HG02970 (cell line): ENCODE results near the gene C19orf38.
"Not testable (repeated sequence)": the region's sequence is repeated elsewhere in the genome, so short reads cannot be mapped to it uniquely, and the experiment has no call there.

Experiments
- ATAC-seq: cut with Tn5 transposase; IDR thresholded peaks from one replicate; pipeline ENCODE4 v1.9.1; 2021; ENCODE audit warnings: mild to moderate bottlenecking, moderate library complexity, moderate number of reproducible peaks; ENCODE audit not compliant: unreplicated experiment, low FRiP score

The C19orf38 gene

DNA sequence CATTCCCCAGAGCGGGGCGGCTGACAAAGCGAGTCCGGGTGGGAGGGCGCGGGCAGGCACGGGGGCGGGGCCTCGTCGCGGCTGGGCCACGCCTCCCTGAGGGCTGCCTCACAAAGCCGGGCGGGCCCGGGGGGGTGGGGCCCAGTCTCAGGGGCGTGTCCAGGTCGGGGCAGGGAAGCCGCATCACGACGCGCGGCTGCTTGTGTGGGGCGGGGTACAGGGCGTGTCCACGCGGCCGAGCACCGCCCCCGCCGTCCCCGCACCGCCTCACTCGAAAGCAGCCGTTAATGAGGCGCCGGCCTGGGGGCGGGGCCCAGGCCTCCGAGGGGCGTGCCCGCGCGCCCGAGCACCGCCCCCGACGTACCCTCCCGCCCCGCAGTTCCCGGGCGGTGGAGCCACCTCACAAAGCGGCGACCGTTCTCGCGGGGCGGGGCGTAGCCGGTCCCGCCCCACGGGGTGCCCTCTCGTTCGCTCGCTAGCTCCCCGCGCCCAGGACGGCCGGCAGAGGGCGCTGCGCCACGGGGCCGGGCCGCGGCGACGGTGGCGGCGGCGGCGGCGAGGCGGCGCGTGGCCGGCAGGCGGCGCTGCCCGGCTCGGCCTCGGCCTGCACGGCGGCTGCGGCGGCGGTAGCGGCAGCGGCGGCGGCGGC, 22.9 kb downstream of the C19orf38 start, which contains the start of gene CARM1:
Gene CARM1, plus strand, starts transcription at position 599 of the 649 bp plus-strand sequence. CDS start 150 bp downstream, outside the sequence.
- ATAC-seq, result peak; percentile 88

DNA sequence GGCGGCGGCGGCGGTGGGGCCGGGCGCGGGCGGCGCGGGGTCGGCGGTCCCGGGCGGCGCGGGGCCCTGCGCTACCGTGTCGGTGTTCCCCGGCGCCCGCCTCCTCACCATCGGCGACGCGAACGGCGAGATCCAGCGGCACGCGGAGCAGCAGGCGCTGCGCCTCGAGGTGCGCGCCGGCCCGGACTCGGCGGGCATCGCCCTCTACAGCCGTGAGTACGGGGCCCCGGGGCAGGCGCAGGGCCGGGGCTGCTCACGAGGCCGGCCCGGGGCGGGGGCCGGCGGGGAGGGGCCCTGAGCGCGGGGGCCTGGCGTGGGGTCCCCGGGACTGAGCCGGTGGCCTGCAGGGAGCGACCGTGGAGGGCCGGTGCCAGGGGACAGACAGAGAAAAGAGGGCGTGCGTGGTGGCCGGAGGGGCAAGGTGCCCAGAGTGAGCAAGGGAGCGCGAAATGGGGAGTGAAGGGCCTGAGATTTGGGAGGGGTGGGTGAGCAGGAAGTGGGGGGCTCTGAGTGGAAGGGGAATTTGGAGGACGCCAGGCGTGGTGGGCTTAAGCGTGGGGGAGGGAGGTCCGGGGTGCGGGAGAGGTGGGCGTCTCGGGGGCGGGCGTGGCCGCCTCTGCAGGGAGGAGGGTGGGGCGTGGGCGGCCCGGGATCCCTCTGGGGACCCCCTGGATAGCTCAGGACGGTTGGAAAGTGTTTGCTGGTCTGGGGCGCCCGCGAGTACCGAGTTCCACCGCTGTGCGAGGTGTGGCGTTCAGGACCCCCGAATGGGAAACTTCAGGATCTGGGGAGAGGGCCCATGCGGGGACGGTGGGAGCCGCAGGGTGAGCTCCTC, 23.7 kb downstream of the C19orf38 start:
- ATAC-seq, result peak; percentile 23

DNA sequence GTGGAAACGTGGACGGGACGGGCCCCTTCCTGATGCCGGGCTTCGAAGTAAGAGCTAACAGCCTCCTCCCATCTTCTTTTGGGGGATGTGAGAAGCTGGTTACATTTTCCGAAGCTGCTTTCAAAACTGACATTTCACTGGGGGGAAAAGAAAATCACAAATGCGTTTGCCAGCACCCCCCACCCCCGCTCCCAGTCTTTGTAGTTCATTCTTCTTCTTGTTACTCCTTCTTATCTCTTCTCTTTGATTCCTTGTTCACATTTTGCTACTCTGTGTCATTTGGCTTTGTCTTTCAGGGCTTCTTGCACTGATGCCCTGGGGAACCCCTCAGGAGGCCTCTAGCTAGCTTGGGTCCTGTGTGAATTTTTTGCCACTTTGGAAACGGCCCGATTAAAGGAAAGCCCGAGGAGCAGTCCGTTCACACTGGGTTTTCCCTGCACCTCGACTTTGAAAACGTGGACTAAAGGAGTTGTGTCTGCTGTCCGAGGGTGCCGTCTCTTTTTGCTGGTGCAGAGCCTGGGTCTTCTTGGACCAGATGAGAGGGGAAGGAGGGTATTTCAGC, 24.4 kb downstream of the C19orf38 start:
- no peak for ATAC-seq

DNA sequence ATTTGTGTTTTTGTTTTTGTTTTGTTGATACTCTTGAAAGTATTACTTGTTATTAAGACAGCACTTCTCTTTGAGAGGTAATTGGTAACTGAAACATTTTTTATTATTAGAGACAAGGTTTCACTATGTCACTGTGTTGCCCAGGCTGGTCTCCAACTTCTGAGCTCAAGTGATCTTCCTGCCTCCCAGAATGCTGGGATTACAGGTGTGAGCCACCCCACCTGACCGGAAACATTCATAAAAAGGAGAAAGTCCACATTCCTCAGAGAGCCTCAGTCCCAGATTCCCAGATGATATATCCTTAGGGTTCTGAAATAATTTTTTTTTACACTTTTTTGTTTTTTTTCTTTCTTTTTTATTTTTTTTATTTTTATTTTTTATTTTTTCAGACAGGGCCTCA, 25.8 kb downstream of the C19orf38 start:
- ATAC-seq, result no peak

DNA sequence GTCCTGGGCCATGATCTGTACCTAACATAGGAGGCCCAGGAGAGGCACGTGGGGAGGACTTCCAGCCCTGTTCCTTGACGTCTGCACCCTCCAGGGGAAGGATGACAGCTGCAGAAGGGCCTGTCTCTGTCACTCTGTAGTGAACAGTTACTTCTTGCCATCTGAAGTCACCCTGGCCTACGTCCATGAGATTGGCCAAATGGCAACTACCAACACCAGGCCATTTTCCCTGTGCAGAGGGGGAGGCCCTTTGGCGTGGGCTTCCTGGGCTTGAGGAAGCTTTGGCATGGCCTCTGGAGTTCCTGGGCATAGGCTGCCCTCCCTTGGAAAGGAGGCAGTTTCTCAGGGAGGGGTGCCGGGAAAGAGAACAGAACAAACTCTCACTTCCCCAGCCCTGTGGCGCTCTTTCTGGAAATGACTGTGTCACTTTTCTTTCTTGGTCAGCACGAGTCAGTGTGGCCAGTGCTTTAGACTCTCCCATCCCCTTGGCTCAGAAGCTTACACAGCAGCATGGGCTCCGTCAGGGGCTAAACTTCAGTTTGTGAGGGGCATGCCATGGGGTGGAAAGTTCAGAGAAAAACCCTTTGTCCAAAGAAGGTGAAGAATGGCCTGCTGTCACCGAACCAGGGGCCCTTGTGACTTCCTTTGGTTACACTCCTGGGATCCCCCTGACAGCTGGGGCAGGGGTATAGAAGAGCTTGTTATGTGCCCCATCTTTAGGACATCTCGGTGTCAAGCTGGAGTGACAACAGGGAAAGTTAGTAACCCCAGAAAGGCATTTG, 28.4 kb downstream of the C19orf38 start:
- ATAC-seq, result peak; percentile 41

DNA sequence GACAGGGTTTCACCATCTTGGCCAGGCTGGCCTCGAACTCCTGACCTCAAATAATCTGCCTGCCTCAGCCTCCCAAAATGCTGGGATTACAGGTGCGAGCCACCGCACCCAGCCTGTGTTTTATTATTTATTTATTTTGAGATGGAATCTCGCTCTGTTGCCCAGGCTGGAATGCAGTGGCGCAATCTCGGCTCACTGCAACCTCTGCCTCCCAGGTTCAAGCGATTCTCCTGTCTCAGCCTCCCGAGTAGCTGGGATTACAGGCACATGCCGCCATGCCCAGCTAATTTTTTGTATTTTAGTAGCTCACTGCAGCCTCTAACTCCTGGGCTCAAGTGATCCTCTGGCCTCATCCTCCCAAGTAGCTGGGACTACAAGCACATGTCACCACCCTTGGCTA, 29.4 kb downstream of the C19orf38 start:
- ATAC-seq, result not testable (repeated sequence)

DNA sequence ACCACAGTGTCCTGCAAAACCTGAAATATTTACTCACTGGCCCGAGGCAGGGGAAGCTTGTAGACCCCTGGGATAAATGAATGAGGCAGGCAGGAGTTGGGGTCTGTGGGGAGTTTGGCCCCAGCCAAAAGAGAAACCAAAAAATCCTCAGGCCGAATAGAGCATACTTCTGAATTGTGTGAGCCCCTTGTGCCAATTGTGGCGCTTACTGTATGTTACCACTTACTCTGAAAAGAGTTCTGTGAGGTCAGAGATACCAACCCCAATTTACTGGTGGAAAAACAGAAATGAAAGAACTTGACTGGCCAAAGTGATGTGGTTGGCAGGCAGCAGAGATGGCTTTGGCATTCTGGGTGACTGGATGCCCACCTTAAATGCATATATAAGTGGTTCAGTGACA, 30.0 kb downstream of the C19orf38 start:
- ATAC-seq, result no peak

DNA sequence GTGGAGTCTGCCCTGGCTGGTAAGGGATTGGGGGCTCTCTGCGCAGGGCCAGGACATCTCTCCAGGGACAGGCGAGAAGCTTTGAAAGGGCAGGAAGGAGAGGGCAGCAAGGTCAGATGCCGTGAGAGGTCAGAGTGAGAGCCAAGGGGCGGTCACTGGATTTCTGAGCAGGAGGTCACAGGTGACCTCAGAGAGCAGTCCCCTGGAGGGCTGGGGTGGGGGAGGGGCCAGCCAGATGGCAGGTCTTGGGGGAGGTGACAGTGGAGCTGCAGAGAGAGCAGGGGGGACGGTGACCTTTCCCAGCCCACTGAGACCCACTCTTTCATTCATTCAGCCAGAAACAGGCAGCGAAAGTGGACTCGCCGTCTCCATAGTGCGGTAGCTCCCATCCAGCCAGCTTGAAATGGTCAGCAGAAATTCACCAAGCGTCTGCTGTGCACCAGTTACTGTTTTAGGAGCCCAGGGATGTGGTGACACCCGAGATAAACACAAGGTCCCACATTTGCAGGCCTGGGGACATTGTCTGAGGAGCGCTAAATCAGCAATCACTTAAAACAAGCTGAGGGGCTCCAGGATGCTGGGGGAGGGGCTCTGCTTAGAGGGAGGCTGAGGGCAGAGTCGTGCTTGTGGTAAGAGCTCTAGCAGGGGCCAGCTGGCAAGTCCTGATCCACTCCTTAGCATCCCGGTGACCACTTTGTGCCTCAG, 33.3 kb downstream of the C19orf38 start:
- no peak for ATAC-seq

DNA sequence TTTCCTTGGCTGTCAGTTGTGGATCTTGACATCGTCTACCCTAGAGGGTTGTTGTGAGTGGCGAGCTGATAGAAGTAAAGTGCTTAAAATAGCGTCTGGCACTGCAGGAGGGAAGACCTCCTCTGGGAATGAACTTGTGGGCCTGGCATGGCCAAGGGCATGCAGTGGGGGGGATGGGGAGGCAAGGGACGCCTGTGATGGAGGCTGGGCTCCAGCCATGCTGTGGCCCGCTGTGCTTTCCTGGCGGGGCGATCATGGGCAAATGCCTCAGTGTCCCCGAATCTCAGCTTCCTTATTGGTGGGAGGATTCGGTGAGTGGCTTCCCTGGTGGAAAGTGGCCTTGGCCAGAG, 33.9 kb downstream of the C19orf38 start:
- no peak for ATAC-seq

DNA sequence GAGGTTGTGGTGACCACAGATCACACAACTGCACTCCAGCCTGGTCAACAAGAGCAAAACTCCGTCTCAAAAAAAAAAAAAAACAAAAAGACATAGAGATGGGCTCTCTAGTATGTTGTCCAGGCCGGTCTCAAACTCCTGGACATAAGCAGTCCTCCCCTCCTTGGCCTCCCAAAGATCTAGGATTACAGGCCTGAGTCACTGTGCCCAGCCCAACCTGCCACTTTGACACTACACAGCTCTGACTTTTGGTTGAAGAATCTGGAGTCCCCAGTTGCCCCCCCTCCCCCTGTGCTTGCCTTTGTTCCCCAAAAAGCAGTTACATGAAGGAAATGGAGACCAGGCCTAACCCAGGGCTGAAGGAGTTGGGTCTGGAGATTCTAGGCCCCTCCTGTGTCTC, 36.1 kb downstream of the C19orf38 start:
- ATAC-seq, result no peak

DNA sequence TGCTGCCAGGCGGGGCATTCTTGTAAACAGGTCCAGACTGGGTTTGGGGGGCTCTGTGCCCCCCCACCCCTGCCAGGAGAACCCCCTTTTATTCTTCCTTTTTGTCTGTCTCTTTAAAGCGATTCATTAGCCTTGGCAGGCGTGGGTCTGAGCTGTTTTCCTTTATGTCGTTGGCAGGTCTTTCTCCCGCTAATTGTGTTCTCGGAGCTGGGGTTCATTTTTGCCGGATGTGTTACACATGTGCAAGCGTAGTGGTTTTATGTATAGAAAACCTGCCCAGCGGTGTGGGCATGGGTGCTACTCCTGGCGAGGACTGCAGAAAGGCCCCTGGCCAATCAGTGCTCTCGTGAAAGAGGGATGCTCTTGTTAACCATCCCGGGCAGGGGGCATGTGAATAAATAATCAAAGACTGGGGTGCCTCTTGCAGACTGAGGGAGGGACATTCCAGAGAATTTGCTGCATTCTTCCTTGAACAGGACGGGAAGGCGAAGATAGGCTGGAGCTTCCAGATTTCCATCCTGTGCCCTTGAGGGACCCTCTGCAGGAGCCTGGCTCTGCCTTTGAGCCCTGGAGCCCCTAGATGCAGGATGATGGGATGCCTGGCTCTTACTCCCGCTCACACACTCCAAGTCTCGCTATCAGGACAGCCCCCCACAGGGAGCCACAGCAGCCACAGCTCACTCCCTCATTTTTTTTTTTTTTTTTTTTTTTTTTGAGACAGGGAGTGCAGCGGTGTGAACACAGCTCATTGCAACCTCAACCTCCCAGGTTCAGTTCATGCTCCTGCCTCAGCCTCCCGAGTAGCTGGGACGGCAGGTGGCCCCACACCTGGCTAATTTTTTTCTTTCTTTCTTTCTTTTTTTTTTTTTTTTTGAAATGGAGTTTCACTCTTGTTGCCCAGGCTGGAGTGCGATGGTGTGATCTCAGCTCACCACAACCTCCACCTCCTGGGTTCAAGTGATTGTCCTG, 37.3 kb downstream of the C19orf38 start:
- ATAC-seq, result no peak

DNA sequence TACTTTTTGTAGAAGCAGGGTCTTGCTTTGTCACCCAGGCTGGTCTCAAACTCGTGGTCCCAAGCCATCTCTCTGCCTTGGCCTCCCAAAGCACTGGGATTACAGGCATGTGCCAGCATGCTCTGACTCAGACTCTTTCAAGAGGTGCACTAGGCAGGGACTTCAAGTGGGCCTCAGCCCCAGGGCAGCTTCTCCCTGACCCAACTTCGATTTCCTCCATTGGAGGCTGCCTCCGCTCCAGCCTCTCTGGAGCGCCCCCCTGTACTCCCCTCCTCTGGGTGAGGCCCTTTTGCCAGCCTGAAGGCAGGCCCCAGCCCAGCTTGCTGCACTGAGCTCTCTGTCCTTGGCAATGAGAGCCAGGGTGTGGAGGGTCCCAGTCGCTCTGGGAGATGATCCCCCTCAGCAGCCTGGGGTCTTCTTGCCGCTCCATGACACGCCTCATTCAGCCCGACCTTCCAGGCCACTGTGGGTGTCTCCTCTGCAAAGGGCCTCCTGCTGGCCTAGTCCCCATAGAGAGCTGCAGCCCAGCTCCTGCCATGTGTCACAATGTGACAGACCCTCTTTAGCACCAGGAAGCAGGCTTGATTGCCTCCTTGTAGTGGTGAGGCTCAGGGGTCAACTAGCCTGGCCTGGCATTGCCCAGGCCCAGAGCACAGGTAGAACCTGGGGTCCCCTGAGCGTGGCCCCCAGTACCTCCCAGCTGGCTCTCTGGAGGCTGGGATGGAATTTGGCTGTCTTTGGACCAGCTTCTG, 39.6 kb downstream of the C19orf38 start:
- ATAC-seq, result no peak

DNA sequence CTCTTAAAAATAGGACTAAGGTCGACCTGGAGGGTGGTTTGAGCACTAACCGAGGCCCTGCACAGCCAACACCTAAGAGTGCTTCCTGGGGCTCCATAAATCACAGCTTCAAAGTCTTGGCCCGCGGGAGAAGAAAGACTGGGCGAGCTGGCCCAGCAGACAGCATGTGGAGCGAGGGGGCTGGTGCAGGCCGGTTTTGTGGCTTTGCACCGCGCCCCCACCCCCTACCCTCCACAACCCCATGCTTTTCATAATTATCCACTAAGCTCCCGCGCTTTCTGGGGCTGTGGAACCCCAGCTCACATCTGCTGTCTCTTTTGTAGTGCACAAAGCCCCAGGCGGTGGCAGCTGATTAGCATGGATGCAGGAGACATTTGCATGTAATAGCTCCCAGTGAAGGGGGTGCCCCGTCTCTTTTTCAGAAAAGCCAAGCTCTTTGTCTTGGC, 40.2 kb downstream of the C19orf38 start:
- no peak for ATAC-seq

DNA sequence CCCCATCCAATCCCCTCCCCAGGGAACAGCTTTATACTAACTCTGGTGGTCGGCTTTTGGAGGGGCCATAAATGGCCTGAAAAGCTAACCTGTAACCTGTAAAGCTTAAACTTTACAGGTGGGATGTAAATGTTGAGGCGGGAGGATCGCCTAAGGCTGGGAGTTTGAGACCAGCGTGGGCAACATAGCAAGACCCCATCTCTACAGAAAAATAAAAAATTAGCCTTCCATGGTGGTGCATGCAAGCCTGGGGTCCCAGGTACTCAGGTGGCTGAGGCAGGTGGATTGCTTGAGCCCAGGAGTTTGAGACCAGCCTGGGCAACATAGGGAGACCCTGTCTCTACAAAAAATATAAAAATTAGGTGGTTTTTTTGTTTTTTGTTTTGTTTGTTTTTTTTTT, 41.7 kb downstream of the C19orf38 start:
- no peak for ATAC-seq

DNA sequence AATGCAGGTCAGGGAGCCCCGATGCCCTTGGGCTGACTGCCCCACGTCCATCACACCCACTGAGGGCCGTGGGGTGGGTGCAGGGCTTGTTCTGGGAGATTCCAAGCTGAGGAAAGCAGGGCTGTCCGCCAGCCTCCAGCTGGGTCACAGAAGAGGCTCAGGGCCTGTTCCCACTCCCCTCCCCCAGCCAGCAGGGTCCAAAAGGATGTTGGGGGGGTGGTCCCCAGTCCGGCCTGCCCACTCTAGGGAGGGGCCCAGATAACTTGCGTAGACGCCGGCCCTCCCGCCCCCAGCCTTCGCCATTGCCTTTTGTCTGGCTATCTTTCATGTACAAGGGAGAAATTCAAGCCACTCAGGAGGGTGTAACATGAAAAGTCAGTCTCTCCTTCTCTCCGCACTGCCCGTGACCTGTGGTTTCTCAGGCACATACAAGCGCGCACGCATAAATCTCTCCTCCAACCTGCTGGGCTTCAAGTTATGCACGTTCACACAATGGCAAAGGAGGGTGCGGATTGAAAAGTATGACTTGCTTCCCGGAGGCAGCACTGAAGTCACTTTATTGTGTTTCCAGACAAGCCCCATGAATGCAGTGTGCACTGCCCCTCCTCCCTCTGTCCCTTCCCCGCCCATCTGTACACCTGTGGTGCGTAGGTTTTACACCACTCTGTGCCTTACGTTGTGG, 43.3 kb downstream of the C19orf38 start:
- no peak for ATAC-seq

DNA sequence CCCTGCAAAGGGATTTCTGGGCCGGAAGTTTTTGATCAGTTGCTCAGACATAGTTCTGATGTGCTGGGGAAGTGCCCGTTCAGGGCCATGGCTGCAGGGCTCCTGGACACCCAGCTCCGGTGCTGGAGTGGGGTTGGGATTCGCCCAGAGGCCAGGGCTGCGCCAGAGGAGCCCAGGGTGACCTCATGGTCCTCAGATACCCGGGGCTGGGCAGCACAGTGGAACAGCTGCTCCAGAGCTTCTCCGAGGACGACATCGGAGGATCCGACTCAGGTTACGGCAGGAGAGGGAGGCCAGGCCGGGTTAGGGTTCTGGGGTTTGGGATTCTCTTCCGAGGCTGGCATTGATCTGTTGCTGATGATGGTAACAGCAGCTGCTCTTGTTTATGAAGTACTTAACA, 44.0 kb downstream of the C19orf38 start:
- no peak for ATAC-seq

DNA sequence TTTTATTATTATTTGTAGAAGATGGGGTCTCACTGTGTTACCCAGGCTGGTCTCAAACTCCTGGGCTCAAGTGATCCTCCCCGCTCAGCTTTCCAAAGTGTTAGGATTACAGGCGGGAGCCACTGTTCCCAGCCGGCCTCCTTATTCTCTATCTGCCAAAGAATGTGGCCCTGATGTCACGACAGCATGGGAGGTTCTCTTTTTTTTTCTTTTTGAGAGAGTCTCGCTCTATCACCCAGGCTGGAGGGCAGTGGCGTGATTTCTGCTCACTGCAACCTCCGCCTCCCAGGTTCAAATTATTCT, 46.6 kb downstream of the C19orf38 start:
- no peak for ATAC-seq

DNA sequence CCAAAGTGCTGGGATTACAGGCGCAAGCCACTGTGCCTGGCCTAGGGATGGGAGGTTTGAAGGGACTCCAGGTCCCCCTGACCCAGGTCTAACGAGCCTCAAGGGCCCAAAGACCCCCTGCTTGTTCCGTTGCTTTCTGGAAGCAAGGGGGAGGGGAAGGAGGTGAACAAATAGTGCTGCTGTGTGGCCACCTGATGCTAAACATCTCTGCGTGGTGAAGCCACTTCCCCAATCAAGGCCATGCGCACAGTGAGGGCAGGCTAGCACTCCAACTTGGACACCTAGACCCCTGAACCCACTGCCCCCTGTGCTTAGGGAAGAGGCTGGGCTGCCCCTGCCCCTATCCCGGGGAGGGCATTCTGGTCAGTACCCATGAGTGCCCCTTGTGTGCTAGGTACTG, 47.1 kb downstream of the C19orf38 start:
- ATAC-seq, result no peak
